ENCODE data around the gene CYGB. TPM values are rescaled to one million over a fixed set of nuclear protein-coding genes. Genes with fewer than 3 reads are reported as not detected.

Gene CYGB
- total and polyA plus RNA-seq, 9 of the 15 experiments (the other 6 are each of a cell fraction or from before 2014, with no cell fraction given) = 0.08 to 0.95 (median 0.18) TPM; not detected in 5

- H3K4me3 ChIP-seq = no peak overlapping the region
- ATAC-seq (peak; percentile 56), FAIRE-seq (peak; percentile 44), DNase-seq (ENCODE audit: extremely low read depth in 1 of 4, low spot score in 3 of 4) (peak; percentile 40 to 77 (median 56))
- in situ Hi-C loops (cut with MboI) (no loop called here), intact Hi-C loops (cut with micrococcal nuclease) (no loop called here)
- H3K79me2 ChIP-seq (ENCODE audit: control insufficient read depth, insufficient read depth, low read length) = no peaks in the 10 kb centered on the region
- WGBS (ENCODE audit: insufficient coverage, low coverage, missing lambda C conversion rate) = 39% methylated on average over 6 of the region's 7 CpGs
- peaks cover 4% of the 10 kb centered on the region for H3K9me1 ChIP-seq (ENCODE audit: control insufficient read depth, insufficient read depth, low read length)
- no peak overlapping the region for H3K4me2 ChIP-seq (ENCODE audit: insufficient read depth, low read length)
- no peak overlapping the region for H3K27ac ChIP-seq (ENCODE audit: extremely low read depth, low read depth, low read length)
- H3K27me3 ChIP-seq (ENCODE audit: control insufficient read depth in 2 of 2, insufficient read depth in 2 of 2, low read length in 2 of 2) = no peaks in the 10 kb centered on the region
- no peaks in the 10 kb centered on the region for H3K9me3 ChIP-seq (replicated peaks; ENCODE audit: control insufficient read depth, insufficient read depth, low read depth, low read length)
- H3K4me1 ChIP-seq (replicated peaks in 1 of 2; ENCODE audit: control insufficient read depth in 2 of 2, insufficient read depth in 2 of 2, low read length in 2 of 2) = peaks cover 20 to 34% of the 10 kb centered on the region in 2 experiments; a peak in 4 of 5 replicates
- no peaks in the 10 kb centered on the region for H3K36me3 ChIP-seq (ENCODE audit: control insufficient read depth, insufficient read depth, low read length)
- ChIA-PET POLR2A (interaction anchor here (0.6 to 1.4 kb wide), 6 partner anchors 11 to 151 kb away, joined by 3 to 5 read pairs (median 4); no protein-coding TSS in a partner anchor), CTCF (ENCODE audit: low intra/inter-chr PET ratio) (interaction anchor here (0.6 to 5.2 kb wide), 5 partner anchors 38 to 177 kb away, joined by 3 to 100 read pairs (median 3); partner anchors contain the start of gene AANAT)
- H4K20me1 ChIP-seq (replicated peaks; ENCODE audit: control insufficient read depth, insufficient read depth, low read length) = no peaks in the 10 kb centered on the region
- H2AFZ ChIP-seq (ENCODE audit: low read depth, low read length) = no peak overlapping the region
- H3K9ac ChIP-seq (ENCODE audit: insufficient read depth in 1 of 2, low read depth in 2 of 2, low read length in 2 of 2) = no peak overlapping the region
- BruUV-seq (replicated peaks) = no TSS peak
- no peak for TF ChIP-seq KLF1 (tag; IDR thresholded peaks at IDR 0.05)
- no peak for TF ChIP-seq CREBBP (IDR thresholded peaks at IDR 0.05; ENCODE audit: low read depth, low read length)
- no peak for TF ChIP-seq PRMT5 (CRISPR knock-in tag; IDR thresholded peaks at IDR 0.05)
- TF ChIP-seq SMC3 (conservative IDR thresholded peaks at IDR 0.05; ENCODE audit: insufficient read depth, low read depth, low read length) = no peak
- no peak for TF ChIP-seq COPS2 (conservative IDR thresholded peaks at IDR 0.05)
- TF ChIP-seq NUFIP1 (IDR thresholded peaks at IDR 0.05; ENCODE audit: partially characterized antibody) = no peak
- TF ChIP-seq CEBPZ (IDR thresholded peaks at IDR 0.05; ENCODE audit: borderline replicate concordance, low read depth, low read length) = no peak
- no peak for TF ChIP-seq ZNF431 (CRISPR knock-in tag; IDR thresholded peaks at IDR 0.05)
- no peak for TF ChIP-seq ZNF584 (CRISPR knock-in tag; IDR thresholded peaks at IDR 0.05; ENCODE audit: low read depth)
- TF ChIP-seq TCFL5 (CRISPR knock-in tag; conservative IDR thresholded peaks at IDR 0.05) = no peak
- TF ChIP-seq ZC3H4 (CRISPR knock-in tag; IDR thresholded peaks at IDR 0.05; ENCODE audit: borderline replicate concordance) = no peak
- no peak for TF ChIP-seq HMBOX1 (IDR thresholded peaks at IDR 0.05)
- TF ChIP-seq MYNN (IDR thresholded peaks at IDR 0.05) = no peak
- no peak for TF ChIP-seq MYNN (CRISPR knock-in tag; IDR thresholded peaks at IDR 0.05)
- TF ChIP-seq CTCF (IDR thresholded peaks at IDR 0.05 in 2 of 3, conservative IDR thresholded peaks at IDR 0.05 in 1 of 3; ENCODE audit: insufficient read depth in 2 of 3, low read depth in 1 of 3, low read length in 3 of 3) = peak; percentile 66 to 95 (median 85)
- TF ChIP-seq NCOA4 (IDR thresholded peaks at IDR 0.05; ENCODE audit: partially characterized antibody) = no peak
- no peak for TF ChIP-seq IRF9 (tag; IDR thresholded peaks at IDR 0.05)
These were observed 33.4 kb downstream of the CYGB start for GRCh38 chr17:76504117-76504516.

All from K562 (cell line).